ENCODE measurements around the gene LAMB4. TPM values are rescaled to one million over a fixed set of nuclear protein-coding genes. Genes with fewer than 3 reads are reported as not detected.

LAMB4 gene
- total RNA-seq, 1 donor from 2014 or later = 1.1 TPM

DNA sequence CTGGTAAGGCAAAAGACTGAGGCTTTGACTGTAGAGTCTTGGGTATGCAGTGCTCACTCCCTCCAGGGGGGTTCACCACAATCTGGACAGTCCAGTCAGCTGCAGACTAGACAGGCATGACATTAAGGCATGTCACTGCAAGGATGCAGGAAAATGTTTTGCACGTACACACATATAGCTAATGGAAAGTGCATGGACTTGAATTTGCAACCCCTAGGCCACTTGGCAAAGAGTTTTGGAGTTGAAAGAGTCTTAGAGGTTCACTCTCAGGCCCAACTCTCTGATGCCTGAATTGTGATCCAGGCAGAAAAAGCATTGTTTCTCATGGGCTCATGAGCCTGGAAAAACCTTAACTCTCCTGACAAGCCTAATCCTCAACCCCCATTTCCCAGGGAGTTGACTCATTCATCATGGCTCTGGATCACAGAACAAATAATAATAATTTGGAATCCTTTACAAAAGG is 51.9 kb downstream of the LAMB4 start:
- peaks cover 5% of the 10 kb centered on the region for H3K36me3 Mint-ChIP-seq (ENCODE audit: low read depth, unreplicated experiment)
- H3K4me1 Mint-ChIP-seq (ENCODE audit: unreplicated experiment) = peaks cover 31% of the 10 kb centered on the region
- H3K9me3 Mint-ChIP-seq (ENCODE audit: unreplicated experiment) = peaks cover 7% of the 10 kb centered on the region
- DNase-seq (ENCODE audit: low spot score) = no peak
- TF ChIP-seq, protein P1, sequence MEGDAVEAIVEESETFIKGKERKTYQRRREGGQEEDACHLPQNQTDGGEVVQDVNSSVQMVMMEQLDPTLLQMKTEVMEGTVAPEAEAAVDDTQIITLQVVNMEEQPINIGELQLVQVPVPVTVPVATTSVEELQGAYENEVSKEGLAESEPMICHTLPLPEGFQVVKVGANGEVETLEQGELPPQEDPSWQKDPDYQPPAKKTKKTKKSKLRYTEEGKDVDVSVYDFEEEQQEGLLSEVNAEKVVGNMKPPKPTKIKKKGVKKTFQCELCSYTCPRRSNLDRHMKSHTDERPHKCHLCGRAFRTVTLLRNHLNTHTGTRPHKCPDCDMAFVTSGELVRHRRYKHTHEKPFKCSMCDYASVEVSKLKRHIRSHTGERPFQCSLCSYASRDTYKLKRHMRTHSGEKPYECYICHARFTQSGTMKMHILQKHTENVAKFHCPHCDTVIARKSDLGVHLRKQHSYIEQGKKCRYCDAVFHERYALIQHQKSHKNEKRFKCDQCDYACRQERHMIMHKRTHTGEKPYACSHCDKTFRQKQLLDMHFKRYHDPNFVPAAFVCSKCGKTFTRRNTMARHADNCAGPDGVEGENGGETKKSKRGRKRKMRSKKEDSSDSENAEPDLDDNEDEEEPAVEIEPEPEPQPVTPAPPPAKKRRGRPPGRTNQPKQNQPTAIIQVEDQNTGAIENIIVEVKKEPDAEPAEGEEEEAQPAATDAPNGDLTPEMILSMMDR (IDR thresholded peaks at IDR 0.05; ENCODE audit: unreplicated experiment) = no peak
- H3K4me3 Mint-ChIP-seq (ENCODE audit: unreplicated experiment) = no peak overlapping the region
- no peaks in the 10 kb centered on the region for H3K27me3 Mint-ChIP-seq (ENCODE audit: unreplicated experiment)
- peak overlapping the region; percentile 89 for H3K27ac Mint-ChIP-seq (ENCODE audit: unreplicated experiment)

DNA sequence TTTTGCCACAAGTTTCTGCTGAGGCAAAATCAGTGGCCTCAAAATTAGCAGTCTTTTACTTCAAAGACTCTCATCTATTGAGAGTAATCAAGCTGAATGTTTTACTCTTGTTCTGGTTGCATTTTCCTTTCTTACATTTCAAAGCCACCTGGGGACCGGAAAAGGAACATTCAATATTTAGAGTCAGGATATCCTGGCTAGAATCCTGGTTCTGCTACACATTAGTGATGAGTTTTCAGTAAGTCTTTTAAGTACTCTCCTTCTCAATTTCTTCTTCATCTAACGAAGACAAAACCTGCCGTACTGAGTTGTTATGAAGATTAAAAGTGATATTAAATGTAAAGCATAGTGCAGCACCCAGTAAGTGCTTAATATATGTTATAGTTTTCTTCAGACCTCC is 52.5 kb downstream of the LAMB4 start:
- Mint-ChIP-seq H3K27ac (ENCODE audit: unreplicated experiment) (peak overlapping the region; percentile 89), H3K4me1 (ENCODE audit: unreplicated experiment) (peaks cover 31% of the 10 kb centered on the region), H3K27me3 (ENCODE audit: unreplicated experiment) (no peaks in the 10 kb centered on the region), H3K9me3 (ENCODE audit: unreplicated experiment) (peaks cover 7% of the 10 kb centered on the region), H3K4me3 (ENCODE audit: unreplicated experiment) (no peak overlapping the region), H3K36me3 (ENCODE audit: low read depth, unreplicated experiment) (peaks cover 5% of the 10 kb centered on the region)
- no peak for DNase-seq (ENCODE audit: low spot score)
- TF ChIP-seq, protein P1 (IDR thresholded peaks at IDR 0.05; ENCODE audit: unreplicated experiment) = no peak

DNA sequence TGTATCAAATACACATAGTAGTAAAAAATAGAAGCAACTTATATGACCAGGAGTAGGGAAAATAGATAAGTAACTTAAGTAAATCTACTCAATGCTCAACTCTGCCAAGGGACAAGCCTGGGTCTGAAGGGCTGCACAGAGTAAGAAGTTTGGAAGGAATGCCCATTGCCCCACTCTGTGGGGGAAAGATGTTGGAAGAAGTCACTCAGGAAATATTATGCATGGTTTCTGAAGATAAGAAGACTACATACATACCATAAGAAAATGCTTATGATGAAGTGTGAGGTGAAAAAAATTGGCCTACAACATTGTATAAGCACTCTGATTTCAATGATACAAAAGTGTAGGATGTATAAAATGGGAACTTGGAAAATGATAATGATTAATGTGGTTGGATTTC is 54.0 kb downstream of the LAMB4 start:
- no peaks in the 10 kb centered on the region for H3K36me3 Mint-ChIP-seq (ENCODE audit: low read depth, unreplicated experiment)
- no peak overlapping the region for H3K27ac Mint-ChIP-seq (ENCODE audit: unreplicated experiment)
- peaks cover 32% of the 10 kb centered on the region for H3K4me1 Mint-ChIP-seq (ENCODE audit: unreplicated experiment)
- TF ChIP-seq, protein P1 (IDR thresholded peaks at IDR 0.05; ENCODE audit: unreplicated experiment) = no peak
- DNase-seq (ENCODE audit: low spot score) = no peak
- H3K4me3 Mint-ChIP-seq (ENCODE audit: unreplicated experiment) = no peak overlapping the region
- peaks cover under 1% of the 10 kb centered on the region for H3K9me3 Mint-ChIP-seq (ENCODE audit: unreplicated experiment)
- no peaks in the 10 kb centered on the region for H3K27me3 Mint-ChIP-seq (ENCODE audit: unreplicated experiment)

DNA sequence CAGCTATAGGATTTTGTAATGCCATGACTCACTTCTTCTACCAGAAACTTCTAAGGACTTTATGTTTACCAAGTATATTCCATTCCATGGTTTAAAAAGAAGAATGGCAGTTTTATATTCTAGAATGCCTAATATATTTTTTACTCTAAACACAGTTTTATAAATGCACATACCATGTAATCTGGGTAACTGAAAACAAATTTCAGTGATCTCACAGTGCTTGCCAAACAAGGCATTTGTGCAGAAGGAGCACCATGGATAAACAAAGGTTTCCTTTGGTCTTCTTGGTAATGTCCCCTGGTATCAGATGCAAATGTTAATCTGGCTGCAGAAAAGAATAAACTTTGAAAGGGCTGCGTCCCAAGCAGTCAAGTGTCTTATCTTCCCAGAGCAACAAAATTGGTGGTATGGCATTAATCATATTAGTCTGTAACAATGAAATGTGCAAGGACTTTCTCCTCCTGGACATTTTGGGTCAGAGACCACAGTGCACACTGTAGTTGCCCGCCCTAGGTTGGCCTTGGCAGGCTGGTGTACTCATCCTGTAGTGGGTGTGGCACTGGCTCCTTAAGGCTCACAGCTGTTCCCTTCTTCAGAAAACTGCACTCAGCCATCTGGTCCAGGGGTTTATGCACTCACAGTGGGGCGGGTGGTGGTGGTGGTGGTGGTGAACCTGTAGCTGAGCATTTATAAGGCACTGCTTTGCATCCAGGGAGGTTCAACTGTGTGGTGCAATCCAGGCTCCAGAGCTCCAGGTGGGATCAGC is 56.7 kb downstream of the LAMB4 start:
- Mint-ChIP-seq H3K36me3 (ENCODE audit: low read depth, unreplicated experiment) (no peaks in the 10 kb centered on the region), H3K27me3 (ENCODE audit: unreplicated experiment) (no peaks in the 10 kb centered on the region), H3K4me1 (ENCODE audit: unreplicated experiment) (peaks cover 22% of the 10 kb centered on the region), H3K9me3 (ENCODE audit: unreplicated experiment) (no peaks in the 10 kb centered on the region), H3K4me3 (ENCODE audit: unreplicated experiment) (no peak overlapping the region), H3K27ac (ENCODE audit: unreplicated experiment) (no peak overlapping the region)
- DNase-seq (ENCODE audit: low spot score) = no peak
- TF ChIP-seq, protein P1 (IDR thresholded peaks at IDR 0.05; ENCODE audit: unreplicated experiment) = no peak

DNA sequence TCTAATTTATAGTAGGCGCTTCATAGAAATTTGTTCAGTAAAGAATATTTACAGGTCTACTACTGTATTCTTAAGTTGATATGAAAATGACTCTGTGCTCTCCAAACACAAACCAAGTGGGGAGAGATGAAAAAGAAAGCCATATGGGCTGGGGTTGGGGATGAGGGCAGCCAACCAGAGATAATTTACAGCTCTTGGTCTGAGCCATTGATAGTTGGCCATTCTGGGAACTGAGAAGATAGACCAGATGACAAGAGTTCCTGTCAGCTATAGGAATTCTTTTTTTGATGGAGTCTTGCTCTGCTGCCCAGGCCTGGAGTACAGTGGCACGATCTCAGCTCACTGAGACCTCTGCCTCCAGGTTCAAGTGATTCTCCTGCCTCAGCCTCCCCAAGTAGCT is 57.4 kb downstream of the LAMB4 start:
- Mint-ChIP-seq H3K27me3 (ENCODE audit: unreplicated experiment) (no peaks in the 10 kb centered on the region), H3K4me1 (ENCODE audit: unreplicated experiment) (peaks cover 14% of the 10 kb centered on the region), H3K4me3 (ENCODE audit: unreplicated experiment) (no peak overlapping the region), H3K36me3 (ENCODE audit: low read depth, unreplicated experiment) (no peaks in the 10 kb centered on the region), H3K9me3 (ENCODE audit: unreplicated experiment) (no peaks in the 10 kb centered on the region), H3K27ac (ENCODE audit: unreplicated experiment) (no peak overlapping the region)
- no peak for DNase-seq (ENCODE audit: low spot score)
- TF ChIP-seq, protein P1 (IDR thresholded peaks at IDR 0.05; ENCODE audit: unreplicated experiment) = no peak
